GM10266 (cell line): Measurements from ENCODE around the gene FRMD4A.

ENCODE experiments used
- DNase-seq: peaks from one replicate; pipeline ENCODE4 v3.0.0; 2012; ENCODE audit errors: extremely low spot score
- CTCF ChIP-seq: IDR thresholded peaks from 2 replicates; pipeline ENCODE4 v1.5.1; 2012; ENCODE audit warnings: mild to moderate bottlenecking, low read depth; ENCODE audit not compliant: control insufficient read depth, insufficient read depth; ENCODE audit errors: missing control alignments

The FRMD4A gene

GRCh38 chr10:13729586-13730305 lies 601.0 kb downstream of the FRMD4A start:
- no peak for DNase-seq
- TF ChIP-seq CTCF: no peak

- no peak for TF ChIP-seq CTCF
Measured at GRCh38 chr10:13728898-13729535, 601.7 kb downstream of the FRMD4A start.

GRCh38 chr10:13725594-13725993 lies 605.1 kb downstream of the FRMD4A start:
- DNase-seq: no peak
- TF ChIP-seq CTCF: no peak

More at GRCh38 chr10:13728898-13729535, 601.7 kb downstream of the FRMD4A start:
- DNase-seq: no peak

- TF ChIP-seq CTCF: no peak
- no peak for DNase-seq
Measured at GRCh38 chr10:13724484-13724883, 606.2 kb downstream of the FRMD4A start.

- TF ChIP-seq CTCF: no peak
- no peak for DNase-seq
Measured at GRCh38 chr10:13722747-13723653, 607.7 kb downstream of the FRMD4A start.

- DNase-seq: no peak
- no peak for TF ChIP-seq CTCF
Measured at GRCh38 chr10:13721486-13721885, 609.2 kb downstream of the FRMD4A start.
